PC-3 (cell line): ENCODE data around the gene ITGA3. TPM values are rescaled to one million over a fixed set of nuclear protein-coding genes. Genes with fewer than 3 reads are reported as not detected.
A peak's percentile ranks its signal among the peaks of the same experiment; 100 is the strongest.

Source experiments
- ATAC-seq: fragments of 200-7000 bp; cut with Tn5 transposase; 2 replicates; pipeline ENCODE4 v1.9.1; 2020; ENCODE audit warnings: mild to moderate bottlenecking, moderate library complexity
- BruUV-seq: library from RNA; stranded (reverse); fragments of 400-500 nt; replicated peaks from 2 replicates; lab custom pipeline; 2021; lab: Mats Ljungman, UMichigan
- CTCF ChIA-PET: fragments of 300-600 bp; sonication (Branson Sonifier 250); formaldehyde crosslinking; loops from one replicate; lab custom pipeline; 2022; ENCODE audit warnings: antibody characterized with exemption; lab: Charles Lee
- POLR2A ChIA-PET: fragments of 300-600 bp; sonication (Branson Sonifier 250); formaldehyde crosslinking; loops from one replicate; lab custom pipeline; 2022; ENCODE audit warnings: antibody characterized with exemption; ENCODE audit not compliant: unreplicated experiment; lab: Charles Lee
- DNase-seq: peaks from one replicate; pipeline ENCODE4 v3.0.0-alpha.2; 2015
- H2AFZ ChIP-seq: fragments of 300-600 bp; sonication (generic); 2 replicates; pipeline ENCODE4 v1.6.0; 2016; ENCODE audit warnings: antibody characterized with exemption, low read length
- H3F3A ChIP-seq: fragments of 300-600 bp; sonication (generic); one replicate; pipeline ENCODE4 v1.6.0; 2017; ENCODE audit warnings: antibody characterized with exemption, low read length, control low read depth, mild to moderate bottlenecking; ENCODE audit not compliant: unreplicated experiment
- H3K27ac ChIP-seq: fragments of 300-600 bp; sonication (generic); 2 replicates; pipeline ENCODE4 v1.5.1; 2016; ENCODE audit warnings: mild to moderate bottlenecking, low read length
- H3K27me3 ChIP-seq: fragments of 300-600 bp; sonication (generic); 2 replicates; pipeline ENCODE4 v1.6.1; 2016; ENCODE audit warnings: low read length, mixed read lengths
- H3K36me3 ChIP-seq: fragments of 300-600 bp; sonication (generic); 2 replicates; pipeline ENCODE4 v1.6.1; 2016; ENCODE audit warnings: low read depth, mixed run types, low read length, mixed read lengths
- H3K4me1 ChIP-seq: fragments of 300-600 bp; sonication (generic); 2 replicates; pipeline ENCODE4 v1.5.1; 2016; ENCODE audit warnings: low read length; ENCODE audit not compliant: insufficient read depth
- H3K4me2 ChIP-seq: fragments of 300-600 bp; sonication (generic); 2 replicates; pipeline ENCODE4 v1.6.0; 2016; ENCODE audit warnings: low read length
- H3K4me3 ChIP-seq: fragments of 300-600 bp; sonication (generic); 2 replicates; pipeline ENCODE4 v1.5.1; 2016; ENCODE audit warnings: mild to moderate bottlenecking, low read length, mixed read lengths
- H3K79me2 ChIP-seq: fragments of 300-600 bp; sonication (generic); 2 replicates; pipeline ENCODE4 v1.6.1; 2017; ENCODE audit warnings: low read length, mixed read lengths
- H3K9ac ChIP-seq: fragments of 300-600 bp; sonication (generic); 2 replicates; pipeline ENCODE4 v1.6.0; 2016; ENCODE audit warnings: mild to moderate bottlenecking, low read length
- H3K9me2 ChIP-seq: fragments of 300-600 bp; sonication (generic); replicated peaks from 2 replicates; pipeline ENCODE4 v1.6.1; 2016; ENCODE audit warnings: mixed run types, low read length, mixed read lengths
- H3K9me3 ChIP-seq: fragments of 300-600 bp; sonication (generic); 2 replicates; pipeline ENCODE4 v1.6.1; 2016; ENCODE audit warnings: low read length, mixed read lengths
- H4K20me1 ChIP-seq: fragments of 300-600 bp; sonication (generic); 2 replicates; pipeline ENCODE4 v1.6.1; 2016; ENCODE audit warnings: low read length, mixed read lengths
- EZH2 ChIP-seq: fragments of 300-600 bp; sonication (generic); IDR thresholded peaks from one replicate; pipeline ENCODE4 v1.6.1; 2017; ENCODE audit warnings: antibody characterized with exemption, mild to moderate bottlenecking, low read length; ENCODE audit not compliant: unreplicated experiment
- EZH2phosphoT487 ChIP-seq: fragments of 300-600 bp; sonication (generic); IDR thresholded peaks from 2 replicates; pipeline ENCODE4 v1.6.1; 2018; ENCODE audit warnings: mild to moderate bottlenecking, antibody characterized with exemption, low read length, borderline replicate concordance
- intact Hi-C: fragments of 100-400 bp; cut with micrococcal nuclease; formaldehyde crosslinking; loops from 2 replicates; pipeline ENCODE4 v1.9.0; 2023
- total RNA-seq: library from RNA; depleted of rRNA; stranded (reverse); fragments of >200 nt; gene quantifications from 2 replicates; pipeline ENCODE4 v1.2.3, GENCODE V29; 2014
- TF ChIP-seq, protein P1 (sequence below): fragments of 300-600 bp; sonication (generic); conservative IDR thresholded peaks from 2 replicates; pipeline ENCODE4 v1.5.1; 2017; ENCODE audit warnings: antibody characterized with exemption, low read depth, mild to moderate bottlenecking, low read length

The ITGA3 gene
- total RNA-seq, 1 experiment from 2014 or later, result 598 TPM

DNA sequence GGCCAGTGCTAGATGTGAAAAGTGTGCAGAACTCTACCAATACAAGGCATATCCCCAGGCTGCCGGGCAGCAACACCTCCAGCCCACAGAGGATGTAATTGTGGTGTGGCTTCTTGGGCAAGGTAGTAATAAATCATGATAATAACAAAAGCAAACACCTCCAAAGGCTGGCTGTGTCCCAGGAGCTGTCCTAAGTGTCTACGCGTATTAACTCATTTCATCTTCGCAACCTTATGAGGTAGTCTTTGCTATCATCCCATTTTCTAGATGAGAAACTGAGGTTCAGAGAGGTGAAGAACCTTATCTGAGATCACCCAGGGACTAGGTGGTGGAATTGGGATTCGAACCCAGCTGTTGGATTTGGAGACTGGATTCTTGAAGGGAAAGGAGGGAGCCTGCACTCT, 44.6 kb downstream of the ITGA3 start:
- ChIA-PET POLR2A (no interaction called here), CTCF (no interaction called here)
- Histone ChIP-seq H3K36me3 (no peaks in the 10 kb centered on the region; the same call in 1 of the 2 replicates), H3K9me2 (no peaks in the 10 kb centered on the region), H3K4me1 (peaks cover 13% of the 10 kb centered on the region; the same call in 1 of the 2 replicates), H4K20me1 (no peaks in the 10 kb centered on the region), H3F3A (no peaks in the 10 kb centered on the region), H3K4me2 (no peak overlapping the region), H3K27ac (no peak overlapping the region), H3K4me3 (no peak overlapping the region), H3K9me3 (no peaks in the 10 kb centered on the region), H3K27me3 (no peaks in the 10 kb centered on the region), H3K9ac (no peak overlapping the region), H2AFZ (no peak overlapping the region), H3K79me2 (peaks cover 7% of the 10 kb centered on the region)
- TF ChIP-seq, protein P1, sequence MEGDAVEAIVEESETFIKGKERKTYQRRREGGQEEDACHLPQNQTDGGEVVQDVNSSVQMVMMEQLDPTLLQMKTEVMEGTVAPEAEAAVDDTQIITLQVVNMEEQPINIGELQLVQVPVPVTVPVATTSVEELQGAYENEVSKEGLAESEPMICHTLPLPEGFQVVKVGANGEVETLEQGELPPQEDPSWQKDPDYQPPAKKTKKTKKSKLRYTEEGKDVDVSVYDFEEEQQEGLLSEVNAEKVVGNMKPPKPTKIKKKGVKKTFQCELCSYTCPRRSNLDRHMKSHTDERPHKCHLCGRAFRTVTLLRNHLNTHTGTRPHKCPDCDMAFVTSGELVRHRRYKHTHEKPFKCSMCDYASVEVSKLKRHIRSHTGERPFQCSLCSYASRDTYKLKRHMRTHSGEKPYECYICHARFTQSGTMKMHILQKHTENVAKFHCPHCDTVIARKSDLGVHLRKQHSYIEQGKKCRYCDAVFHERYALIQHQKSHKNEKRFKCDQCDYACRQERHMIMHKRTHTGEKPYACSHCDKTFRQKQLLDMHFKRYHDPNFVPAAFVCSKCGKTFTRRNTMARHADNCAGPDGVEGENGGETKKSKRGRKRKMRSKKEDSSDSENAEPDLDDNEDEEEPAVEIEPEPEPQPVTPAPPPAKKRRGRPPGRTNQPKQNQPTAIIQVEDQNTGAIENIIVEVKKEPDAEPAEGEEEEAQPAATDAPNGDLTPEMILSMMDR, result no peak
- TF ChIP-seq EZH2phosphoT487, result no peak
- TF ChIP-seq EZH2, result no peak
- BruUV-seq, result no TSS peak
- ATAC-seq (no peak), DNase-seq (no peak)
- intact Hi-C loops, result no loop called here

DNA sequence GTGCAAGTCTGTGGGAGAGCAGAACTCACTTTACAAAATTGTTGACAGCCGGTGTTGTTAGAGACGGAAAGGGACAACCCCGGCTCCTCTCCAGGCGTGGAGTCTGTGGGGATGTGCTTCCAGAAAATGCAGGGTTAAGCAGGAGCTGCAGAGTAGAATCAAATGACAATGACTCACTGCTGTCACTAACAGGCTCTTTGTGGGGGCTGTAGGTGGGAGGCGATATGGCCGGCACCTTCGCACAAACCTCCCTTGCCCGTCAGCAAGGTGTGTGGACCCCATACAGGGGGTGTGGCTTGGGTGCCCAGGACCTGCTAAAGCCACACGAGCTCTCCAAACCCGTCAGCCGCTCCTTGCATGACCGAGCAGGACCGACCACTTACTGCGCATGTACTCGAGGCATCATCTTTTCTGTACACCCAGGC, 45.0 kb downstream of the ITGA3 start:
- ChIA-PET CTCF (no interaction called here), POLR2A (no interaction called here)
- Histone ChIP-seq H3K9me2 (no peaks in the 10 kb centered on the region), H2AFZ (no peak overlapping the region), H3K9ac (no peak overlapping the region), H3K4me3 (no peak overlapping the region), H3K79me2 (peaks cover 3% of the 10 kb centered on the region; the same call in 1 of the 2 replicates), H3K27ac (no peak overlapping the region), H4K20me1 (no peaks in the 10 kb centered on the region), H3K27me3 (no peaks in the 10 kb centered on the region), H3K4me2 (no peak overlapping the region), H3K9me3 (no peaks in the 10 kb centered on the region), H3K36me3 (no peaks in the 10 kb centered on the region; the same call in 1 of the 2 replicates), H3K4me1 (peaks cover 8% of the 10 kb centered on the region; the same call in 1 of the 2 replicates), H3F3A (no peaks in the 10 kb centered on the region)
- intact Hi-C loops, result no loop called here
- no peak; the same call in 1 of the 2 replicates for ATAC-seq
- TF ChIP-seq, protein P1, result no peak
- TF ChIP-seq EZH2phosphoT487, result no peak
- no peak for TF ChIP-seq EZH2
- no TSS peak for BruUV-seq
- no peak for DNase-seq

DNA sequence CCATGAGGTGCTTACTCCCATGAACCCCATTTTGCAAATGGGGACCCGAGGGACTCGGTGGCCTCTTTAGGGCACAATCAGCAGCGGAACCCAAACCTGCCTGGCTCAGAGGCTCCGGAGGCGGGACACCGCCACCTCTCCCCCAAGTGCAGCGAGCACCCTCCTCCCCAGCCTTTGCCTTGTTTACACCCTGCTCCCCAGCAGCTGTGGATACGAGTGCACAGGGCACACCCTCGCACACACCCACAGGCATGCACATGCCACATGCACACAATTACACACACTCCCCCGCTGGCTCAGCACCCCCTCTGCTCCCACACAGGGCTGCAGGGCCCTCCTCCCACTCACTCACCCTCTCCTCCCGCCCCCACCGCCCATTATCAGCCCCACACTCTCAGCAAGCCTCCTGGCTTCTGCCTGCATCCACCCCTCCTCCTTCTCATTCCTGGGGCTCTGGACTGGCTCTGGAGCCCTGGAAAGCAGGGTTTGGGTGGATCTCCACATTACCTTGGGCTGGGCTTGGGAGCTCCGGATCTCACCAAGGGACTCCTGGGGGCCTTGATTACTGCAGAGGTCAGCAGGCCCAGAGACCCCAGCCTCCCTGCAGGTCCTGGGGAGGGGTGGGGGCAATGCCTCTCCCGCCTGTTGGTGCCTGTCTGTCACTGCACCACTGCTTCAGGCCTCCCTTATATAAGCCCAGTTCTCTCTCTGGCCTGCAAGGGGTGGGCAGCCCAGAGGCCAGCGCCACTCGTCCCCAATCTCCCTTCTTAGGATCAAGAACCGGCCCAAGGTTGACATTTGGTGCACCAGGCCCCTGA, 45.6 kb downstream of the ITGA3 start:
- intact Hi-C loops, result no loop called here
- Histone ChIP-seq H3K27me3 (no peaks in the 10 kb centered on the region), H4K20me1 (no peaks in the 10 kb centered on the region), H3K9ac (no peak overlapping the region), H3F3A (no peaks in the 10 kb centered on the region), H3K9me2 (no peaks in the 10 kb centered on the region), H3K27ac (no peak overlapping the region), H3K4me2 (no peak overlapping the region), H2AFZ (no peak overlapping the region), H3K4me1 (0 out of 2 replicates have a peak, but pooled peaks cover 5% of the 10 kb centered on the region), H3K79me2 (no peaks in the 10 kb centered on the region), H3K36me3 (no peaks in the 10 kb centered on the region; the same call in 1 of the 2 replicates), H3K9me3 (no peaks in the 10 kb centered on the region), H3K4me3 (no peak overlapping the region)
- peak; percentile 28 for ATAC-seq
- DNase-seq, result no peak
- ChIA-PET CTCF (no interaction called here), POLR2A (no interaction called here)
- no peak for TF ChIP-seq EZH2
- TF ChIP-seq, protein P1, result no peak
- no peak for TF ChIP-seq EZH2phosphoT487
- no TSS peak for BruUV-seq
